GM18519 (cell line): ENCODE data around the gene LGR6.

ENCODE experiments used
- ATAC-seq: cut with Tn5 transposase; IDR thresholded peaks from one replicate; pipeline ENCODE4 v1.9.1; 2021; ENCODE audit warnings: mild to moderate bottlenecking, moderate library complexity; ENCODE audit not compliant: unreplicated experiment, low FRiP score

The LGR6 gene

DNA sequence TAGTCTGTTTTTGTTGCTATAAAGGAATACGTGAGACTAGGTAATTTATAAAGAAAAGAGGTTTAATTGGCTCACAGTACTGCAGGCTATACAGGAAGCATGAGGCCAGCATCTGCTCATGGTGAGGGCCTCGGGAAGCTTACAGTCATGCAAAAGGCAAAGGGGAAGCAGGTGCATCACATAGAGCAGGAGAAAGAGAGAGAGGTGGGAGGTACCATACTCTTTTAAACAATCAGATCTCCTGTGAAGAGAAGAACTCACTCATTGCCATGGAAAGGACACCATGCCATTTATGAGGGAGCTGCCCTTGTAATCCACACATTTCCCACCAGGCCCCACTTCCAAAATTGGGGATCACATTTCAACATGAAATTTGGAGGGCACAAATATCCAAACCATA lies 167.6 kb downstream of the LGR6 start:
- no peak for ATAC-seq

GRCh38 chr1:202361701-202362100 lies 168.1 kb downstream of the LGR6 start:
- no peak for ATAC-seq

DNA sequence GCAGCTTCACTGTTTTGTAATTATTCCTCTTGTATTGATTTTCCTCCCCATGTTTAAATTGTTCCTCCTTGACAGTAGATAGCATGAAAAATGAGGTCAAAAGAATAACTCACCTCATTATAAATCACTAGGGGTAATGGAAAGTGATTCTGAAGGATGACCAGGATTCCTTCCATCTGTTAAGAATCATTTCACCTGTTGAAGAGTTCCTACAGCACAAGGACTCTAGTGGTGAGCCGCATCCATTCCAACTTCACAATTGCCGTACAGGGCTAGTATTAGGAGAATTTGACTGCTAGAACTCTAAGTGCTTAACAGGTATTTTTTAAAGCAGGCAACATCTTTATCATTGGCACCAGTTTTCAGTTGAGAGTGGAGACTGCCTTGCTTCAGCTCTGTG lies 168.6 kb downstream of the LGR6 start:
- no peak for ATAC-seq

DNA sequence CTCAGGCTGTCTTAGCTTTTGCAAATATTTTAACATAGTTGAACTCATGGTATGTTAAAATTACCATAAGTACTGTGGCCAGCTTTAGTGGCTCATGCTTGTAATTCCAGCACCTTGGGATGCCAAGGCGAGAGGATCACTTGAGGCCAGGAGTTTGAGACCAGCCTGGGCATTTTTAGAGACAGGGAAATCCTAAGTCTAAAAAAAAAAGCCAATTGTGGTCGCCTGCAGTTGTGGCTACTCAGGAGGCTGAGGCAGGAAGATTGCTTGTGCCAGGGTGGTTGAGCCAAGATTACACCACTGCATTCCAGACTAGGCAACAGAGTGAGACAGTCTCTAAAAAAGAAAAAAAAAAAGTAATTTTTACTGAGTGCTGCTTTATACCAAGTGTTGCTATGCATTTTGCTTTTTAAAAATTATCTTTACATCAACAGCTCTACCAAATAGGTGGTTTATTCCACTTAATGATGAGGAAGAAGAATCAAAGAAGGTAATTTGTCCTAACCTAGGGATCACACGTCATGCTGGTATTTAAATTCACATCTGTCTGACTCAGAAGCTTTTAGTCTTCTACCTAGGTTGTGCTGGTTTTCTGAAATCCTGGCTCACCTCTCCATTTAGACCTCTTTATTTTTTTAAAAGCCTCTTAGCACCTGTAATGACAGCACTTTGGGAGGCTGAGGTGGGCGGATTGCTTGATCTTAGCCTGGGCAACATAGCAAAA lies 171.7 kb downstream of the LGR6 start:
- no peak for ATAC-seq

- no peak for ATAC-seq
Observed at GRCh38 chr1:202367271-202367670, 173.7 kb downstream of the LGR6 start.
